ENCODE results near the gene APOA1.
A peak's percentile ranks its signal among the peaks of the same experiment; 100 is the strongest.

APOA1 gene

GRCh38 chr11:116837231-116838091 is at the start of gene APOA1:
Gene APOA1, minus strand, starts transcription at chr11:116837622. Its CDS starts 235 bp downstream, at chr11:116837387.
- no peak for DNase-seq (ENCODE audit: low spot score)
- TF ChIP-seq, protein P1, sequence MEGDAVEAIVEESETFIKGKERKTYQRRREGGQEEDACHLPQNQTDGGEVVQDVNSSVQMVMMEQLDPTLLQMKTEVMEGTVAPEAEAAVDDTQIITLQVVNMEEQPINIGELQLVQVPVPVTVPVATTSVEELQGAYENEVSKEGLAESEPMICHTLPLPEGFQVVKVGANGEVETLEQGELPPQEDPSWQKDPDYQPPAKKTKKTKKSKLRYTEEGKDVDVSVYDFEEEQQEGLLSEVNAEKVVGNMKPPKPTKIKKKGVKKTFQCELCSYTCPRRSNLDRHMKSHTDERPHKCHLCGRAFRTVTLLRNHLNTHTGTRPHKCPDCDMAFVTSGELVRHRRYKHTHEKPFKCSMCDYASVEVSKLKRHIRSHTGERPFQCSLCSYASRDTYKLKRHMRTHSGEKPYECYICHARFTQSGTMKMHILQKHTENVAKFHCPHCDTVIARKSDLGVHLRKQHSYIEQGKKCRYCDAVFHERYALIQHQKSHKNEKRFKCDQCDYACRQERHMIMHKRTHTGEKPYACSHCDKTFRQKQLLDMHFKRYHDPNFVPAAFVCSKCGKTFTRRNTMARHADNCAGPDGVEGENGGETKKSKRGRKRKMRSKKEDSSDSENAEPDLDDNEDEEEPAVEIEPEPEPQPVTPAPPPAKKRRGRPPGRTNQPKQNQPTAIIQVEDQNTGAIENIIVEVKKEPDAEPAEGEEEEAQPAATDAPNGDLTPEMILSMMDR (IDR thresholded peaks at IDR 0.05) = no peak
- Histone ChIP-seq H3K4me3 (no peak within 1 kb of the TSS), H3K27ac (no peak within 1 kb of the TSS)

GRCh38 chr11:116885951-116886655 is 48.7 kb upstream of the APOA1 start:
- TF ChIP-seq, protein P1 (IDR thresholded peaks at IDR 0.05) = no peak
- Histone ChIP-seq H3K4me3 (no peak overlapping the region), H3K27ac (peak overlapping the region; percentile 70 to 74)
- DNase-seq (ENCODE audit: low spot score) = no peak

- Histone ChIP-seq H3K4me3 (no peak overlapping the region), H3K27ac (no peak overlapping the region)
- TF ChIP-seq, protein P1 (IDR thresholded peaks at IDR 0.05) = no peak
- no peak for DNase-seq (ENCODE audit: low spot score)
Observed at GRCh38 chr11:116882386-116882785, 45.0 kb upstream of the APOA1 start.

- H3K4me3 ChIP-seq = no peak overlapping the region
- TF ChIP-seq, protein P1 (IDR thresholded peaks at IDR 0.05) = no peak
- H3K27ac ChIP-seq = no peak overlapping the region
- no peak for DNase-seq (ENCODE audit: low spot score)
Observed at GRCh38 chr11:116881143-116881542, 43.7 kb upstream of the APOA1 start.

DNA sequence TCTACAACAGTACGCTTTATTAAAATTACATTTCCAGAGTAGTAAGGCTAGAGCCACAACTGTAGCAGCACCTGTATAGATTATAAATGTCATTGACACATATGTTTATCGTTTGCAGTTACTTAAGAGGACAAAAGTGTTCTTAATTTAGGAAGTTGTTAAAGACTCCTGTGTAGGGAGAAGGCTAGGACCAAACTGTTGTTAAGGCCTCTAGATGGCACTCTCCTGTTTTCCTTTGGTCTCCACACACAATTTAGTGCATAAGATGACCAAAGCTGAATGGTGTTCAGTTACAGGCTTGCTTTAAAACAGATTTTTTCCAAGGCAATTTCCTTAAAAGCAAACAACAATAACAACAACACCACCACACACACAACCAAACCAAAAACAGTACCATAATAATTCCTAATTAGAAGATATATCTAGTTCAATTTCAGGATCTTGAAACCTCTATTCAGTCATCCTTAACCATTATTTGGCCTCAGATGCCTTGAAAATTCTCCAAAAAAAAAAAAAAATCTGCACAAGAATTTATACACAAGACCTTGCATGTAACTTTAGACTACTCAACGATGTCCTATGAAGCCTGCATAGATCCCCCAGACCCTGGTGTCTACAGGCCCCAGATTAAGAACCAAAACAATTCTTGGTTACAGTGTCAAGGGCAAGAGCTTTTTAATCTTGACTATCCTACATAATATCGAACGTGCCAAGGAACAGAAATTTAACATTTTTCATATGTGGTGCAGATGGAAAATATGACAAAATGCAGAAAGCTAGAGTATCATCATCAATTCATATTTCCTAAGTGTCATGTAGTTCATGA is 42.6 kb upstream of the APOA1 start:
- TF ChIP-seq, protein P1 (IDR thresholded peaks at IDR 0.05) = peak; percentile 42
- Histone ChIP-seq H3K27ac (no peak overlapping the region), H3K4me3 (no peak overlapping the region)
- DNase-seq (ENCODE audit: low spot score) = no peak

GRCh38 chr11:116876656-116877055 is 39.2 kb upstream of the APOA1 start:
- no peak overlapping the region for H3K4me3 ChIP-seq
- no peak overlapping the region for H3K27ac ChIP-seq
- DNase-seq (ENCODE audit: low spot score) = no peak
- TF ChIP-seq, protein P1 (IDR thresholded peaks at IDR 0.05) = no peak

Data from coronary artery (tissue), 2 donors.